GM19467 (cell line): ENCODE results near the gene ELP4.
"Not testable (repeated sequence)": the region's sequence is repeated elsewhere in the genome, so short reads cannot be mapped to it uniquely, and the experiment has no call there.

Experiments used
- ATAC-seq: cut with Tn5 transposase; IDR thresholded peaks from one replicate; pipeline ENCODE4 v1.9.1; 2021; ENCODE audit warnings: mild to moderate bottlenecking, moderate library complexity; ENCODE audit not compliant: unreplicated experiment

The ELP4 gene

GRCh38 chr11:31509429-31510345 is at the start of gene ELP4, which contains the start of gene IMMP1L:
ELP4 (plus strand) TSS chr11:31509767; CDS start chr11:31509785, 18 bp downstream.
IMMP1L (minus strand) TSS chr11:31509622; CDS start chr11:31463276, 46,346 bp downstream.
- peak; percentile 100 for ATAC-seq

GRCh38 chr11:31464436-31464835 is 45.1 kb upstream of the ELP4 start:
- no peak for ATAC-seq

- no peak for ATAC-seq
Measured at GRCh38 chr11:31474083-31474482, 35.5 kb upstream of the ELP4 start.

- ATAC-seq: no peak
Measured at GRCh38 chr11:31477528-31478222, 31.9 kb upstream of the ELP4 start.

GRCh38 chr11:31478223-31478590 is 31.4 kb upstream of the ELP4 start:
- no peak for ATAC-seq

- ATAC-seq: no peak
Measured at GRCh38 chr11:31479066-31479465, 30.5 kb upstream of the ELP4 start.

GRCh38 chr11:31480930-31481329 is 28.6 kb upstream of the ELP4 start:
- ATAC-seq: no peak

GRCh38 chr11:31484497-31484896 is 25.1 kb upstream of the ELP4 start:
- ATAC-seq: no peak

- ATAC-seq: no peak
Measured at GRCh38 chr11:31487848-31488247, 21.7 kb upstream of the ELP4 start.

- no peak for ATAC-seq
Measured at GRCh38 chr11:31492320-31492913, 17.1 kb upstream of the ELP4 start.

- ATAC-seq: no peak
Measured at GRCh38 chr11:31493235-31493634, 16.3 kb upstream of the ELP4 start.

GRCh38 chr11:31493762-31494161 is 15.8 kb upstream of the ELP4 start:
- ATAC-seq: not testable (repeated sequence)

- ATAC-seq: no peak
Measured at GRCh38 chr11:31499576-31500178, 9.9 kb upstream of the ELP4 start.

- no peak for ATAC-seq
Measured at GRCh38 chr11:31500560-31500959, 9.0 kb upstream of the ELP4 start.

GRCh38 chr11:31509051-31509428 is 527 bp upstream of the ELP4 start:
- ATAC-seq: peak; percentile 3

GRCh38 chr11:31512117-31512516 is 2.5 kb downstream of the ELP4 start:
- ATAC-seq: no peak

GRCh38 chr11:31521497-31522150 is 12.1 kb downstream of the ELP4 start:
- no peak for ATAC-seq

GRCh38 chr11:31529189-31529588 is 19.6 kb downstream of the ELP4 start:
- ATAC-seq: no peak

- ATAC-seq: no peak
Measured at GRCh38 chr11:31529701-31530100, 20.1 kb downstream of the ELP4 start.

- ATAC-seq: no peak
Measured at GRCh38 chr11:31531293-31531692, 21.7 kb downstream of the ELP4 start.

- no peak for ATAC-seq
Measured at GRCh38 chr11:31535479-31535878, 25.9 kb downstream of the ELP4 start.
